HG02588 (cell line): ENCODE results near the gene INSIG2.

Source experiments
- ATAC-seq: cut with Tn5 transposase; IDR thresholded peaks from one replicate; pipeline ENCODE4 v1.9.1; 2021; ENCODE audit warnings: mild to moderate bottlenecking, moderate library complexity; ENCODE audit not compliant: unreplicated experiment

INSIG2 gene

DNA sequence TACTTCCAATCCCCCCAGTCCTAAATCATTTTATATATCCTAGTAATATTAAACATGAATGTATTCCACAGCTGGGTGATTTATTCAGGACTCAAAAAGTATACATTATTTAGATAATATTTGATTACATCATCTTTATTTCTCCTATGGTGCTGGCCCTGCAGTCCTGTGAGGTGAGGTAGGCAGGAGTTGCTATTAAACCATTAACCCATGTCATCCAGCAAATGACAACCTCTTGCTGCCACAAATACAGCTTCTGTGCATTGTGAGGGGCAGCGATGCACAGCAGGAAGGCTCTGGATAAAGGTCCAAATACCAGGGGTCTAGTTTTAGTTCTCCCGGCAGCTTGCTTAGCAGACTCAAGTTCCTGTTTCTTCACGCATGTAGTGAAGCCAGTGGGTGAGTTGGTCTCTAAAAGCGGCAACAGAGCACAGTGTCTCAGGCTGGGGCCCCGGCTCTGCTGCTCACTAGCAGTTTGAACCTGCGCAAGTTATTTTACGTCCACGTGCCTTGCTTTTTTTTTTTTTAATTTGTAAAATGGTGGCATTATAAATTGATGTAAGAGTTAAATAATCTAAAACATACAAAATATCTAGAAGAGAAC is 36.1 kb downstream of the INSIG2 start:
- ATAC-seq: peak; percentile 37

DNA sequence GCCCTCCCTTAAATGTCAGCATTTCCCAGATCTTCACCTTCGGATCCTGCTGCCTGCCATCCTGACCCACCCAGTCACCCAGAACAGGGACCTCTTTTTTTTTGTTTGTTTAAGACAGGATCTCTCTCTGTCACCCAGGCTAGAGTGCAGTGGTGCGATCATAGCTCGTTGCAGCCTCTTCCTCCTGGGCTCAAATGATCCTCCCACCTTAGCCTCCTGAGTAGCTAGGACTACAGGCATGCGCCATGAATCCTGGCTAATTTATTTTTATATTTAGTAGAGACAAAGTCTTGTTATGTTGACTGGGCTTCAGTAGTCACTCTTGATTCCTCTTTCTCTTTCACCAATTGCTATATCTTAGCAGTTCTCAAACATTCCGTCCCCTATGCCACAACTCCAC is 39.0 kb downstream of the INSIG2 start:
- no peak for ATAC-seq

DNA sequence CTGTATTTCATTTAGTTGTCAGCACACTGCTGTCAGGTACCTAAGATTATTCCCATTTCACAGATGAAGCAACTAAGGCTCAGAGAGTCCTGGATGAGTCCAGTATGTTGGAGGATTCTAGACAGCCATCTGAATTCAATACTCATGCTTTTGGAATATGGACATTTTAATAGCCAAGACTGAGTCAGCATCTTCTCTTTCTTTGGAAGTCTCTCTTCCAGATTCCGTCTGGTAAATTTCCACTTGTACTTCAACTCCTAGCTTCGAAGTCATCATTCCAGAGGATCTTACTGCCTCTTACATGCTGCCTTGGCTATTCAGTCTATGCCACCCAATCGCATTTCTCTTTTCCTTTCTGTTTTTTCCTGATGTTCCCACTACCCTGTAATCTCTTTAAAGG is 40.6 kb downstream of the INSIG2 start:
- no peak for ATAC-seq

- ATAC-seq: no peak
Measured at GRCh38 chr2:118130385-118130784, 42.1 kb downstream of the INSIG2 start.

- ATAC-seq: no peak
Measured at GRCh38 chr2:118131771-118132170, 43.5 kb downstream of the INSIG2 start.

- ATAC-seq: no peak
Measured at GRCh38 chr2:118133916-118134315, 45.6 kb downstream of the INSIG2 start.

DNA sequence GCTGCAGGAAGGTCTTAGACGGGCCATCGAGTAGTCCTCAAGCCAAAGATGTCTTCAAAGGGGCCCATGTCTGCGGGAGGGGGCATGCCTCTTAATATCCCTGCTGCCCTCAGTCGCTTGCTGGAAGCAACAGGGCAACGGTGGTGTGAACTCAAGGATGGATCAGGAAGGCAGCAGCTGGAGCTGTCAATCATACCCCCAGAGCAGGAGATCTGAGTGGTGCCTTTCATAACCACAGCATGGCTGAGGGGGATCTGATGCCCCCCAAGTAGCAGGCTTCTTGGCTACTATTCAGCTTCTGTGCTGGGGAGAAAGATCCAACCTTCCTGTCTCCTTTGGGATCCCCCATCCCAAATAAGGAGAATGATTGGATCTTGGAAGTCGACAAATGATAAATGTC is 46.4 kb downstream of the INSIG2 start:
- no peak for ATAC-seq

DNA sequence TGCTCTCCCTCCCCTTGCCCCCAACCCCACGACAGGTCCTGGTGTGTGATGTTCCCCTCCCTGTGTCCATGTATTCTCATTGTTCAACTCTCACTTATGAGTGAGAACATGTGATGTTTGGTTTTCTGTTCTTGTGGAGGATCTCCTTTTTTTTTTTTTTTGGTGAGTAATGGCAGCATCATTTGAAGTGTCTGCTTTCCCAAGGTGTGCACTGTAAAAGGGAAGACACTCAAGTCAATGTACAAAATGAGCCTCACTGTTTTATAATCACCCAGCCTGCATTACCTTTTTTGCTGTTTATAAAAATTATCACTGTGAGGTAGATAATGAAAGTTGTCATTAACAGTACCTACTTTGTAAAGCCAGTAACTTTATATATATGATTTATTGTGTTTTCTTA is 56.9 kb downstream of the INSIG2 start:
- ATAC-seq: no peak

- no peak for ATAC-seq
Measured at GRCh38 chr2:118145806-118146205, 57.5 kb downstream of the INSIG2 start.

DNA sequence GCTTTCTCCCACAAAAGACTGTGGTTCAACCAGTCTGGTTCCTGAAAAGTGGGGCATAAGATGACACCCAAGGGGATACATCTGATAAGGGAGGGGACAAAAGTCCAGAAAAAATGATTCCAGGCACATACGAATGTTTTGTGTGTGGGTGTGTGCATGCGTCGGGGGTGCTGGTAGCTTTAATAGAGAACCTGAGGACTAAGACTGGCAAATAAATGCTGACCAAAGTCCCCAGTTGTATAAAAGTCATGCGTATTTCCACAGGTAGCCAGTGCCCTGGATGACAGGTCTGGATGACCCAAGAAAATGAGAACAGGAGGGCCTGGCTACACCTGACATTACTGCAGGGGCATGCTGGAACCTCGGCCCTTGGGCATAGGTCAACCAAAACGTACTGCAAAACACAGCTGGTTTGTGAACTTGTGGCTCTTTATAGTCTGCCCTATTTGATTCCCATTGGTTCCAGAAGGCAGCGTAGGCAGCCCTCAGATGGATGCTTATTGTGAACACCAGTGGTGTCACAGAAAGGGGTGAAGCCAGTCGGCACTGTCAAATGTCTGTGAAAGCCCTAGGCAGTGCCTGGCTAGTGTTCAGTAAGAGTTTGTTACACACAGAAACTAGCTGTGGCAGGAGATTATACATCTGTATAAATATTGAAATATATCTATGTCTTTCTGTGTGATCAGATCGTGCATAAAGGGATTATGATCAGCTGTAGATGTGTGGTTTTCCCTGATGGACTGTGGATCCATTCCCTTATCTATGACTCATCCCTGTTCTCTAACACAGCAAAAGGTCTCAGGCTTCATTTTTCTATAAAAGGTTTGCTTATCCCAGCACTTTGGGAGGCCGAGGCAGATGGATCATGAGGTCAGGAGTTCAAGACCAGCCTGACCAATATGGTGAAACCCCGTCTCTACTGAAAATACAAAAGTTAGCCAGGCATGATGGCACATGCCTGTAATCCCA is 58.3 kb downstream of the INSIG2 start:
- no peak for ATAC-seq

- ATAC-seq: peak; percentile 82
Measured at GRCh38 chr2:118148133-118148532, 59.9 kb downstream of the INSIG2 start.

DNA sequence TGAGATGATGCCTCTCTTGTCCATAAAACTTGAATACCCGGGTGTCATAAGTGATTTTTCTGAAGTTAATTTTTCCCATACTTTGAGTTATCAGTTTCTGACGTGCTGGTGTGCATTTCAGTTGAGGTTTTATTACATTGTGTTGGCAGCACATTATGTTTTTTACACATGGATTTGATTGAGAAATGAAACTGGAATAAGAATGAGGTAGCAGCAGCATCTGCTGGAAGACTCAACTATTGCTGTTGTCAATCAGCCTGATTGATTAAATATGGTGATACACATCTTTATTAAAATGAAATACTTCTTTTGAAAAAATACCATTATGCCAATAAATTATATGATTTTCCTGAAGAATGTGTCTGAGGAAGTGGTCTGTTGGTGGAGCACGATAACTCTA is 60.5 kb downstream of the INSIG2 start:
- ATAC-seq: no peak

DNA sequence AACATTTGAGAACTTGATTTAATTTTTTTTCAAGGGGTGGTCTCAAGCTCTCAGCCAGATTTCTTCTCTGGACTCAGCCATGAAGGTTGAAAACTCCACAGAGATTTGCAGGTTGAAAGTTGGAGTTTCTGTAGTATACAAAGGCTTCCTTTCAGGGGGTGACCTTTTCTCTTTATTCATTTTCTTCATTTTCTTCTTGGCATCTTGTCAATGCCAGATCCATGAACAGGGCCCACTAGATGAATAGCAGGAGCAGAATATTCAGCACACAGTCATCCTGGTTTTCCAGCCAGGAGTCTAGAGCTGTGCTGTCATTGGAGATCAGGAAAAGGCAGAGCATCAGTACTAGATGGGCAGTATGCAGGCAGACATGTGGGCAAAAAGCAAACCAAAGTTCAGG is 62.0 kb downstream of the INSIG2 start:
- ATAC-seq: no peak

GRCh38 chr2:118151831-118152230 is 63.6 kb downstream of the INSIG2 start:
- no peak for ATAC-seq

DNA sequence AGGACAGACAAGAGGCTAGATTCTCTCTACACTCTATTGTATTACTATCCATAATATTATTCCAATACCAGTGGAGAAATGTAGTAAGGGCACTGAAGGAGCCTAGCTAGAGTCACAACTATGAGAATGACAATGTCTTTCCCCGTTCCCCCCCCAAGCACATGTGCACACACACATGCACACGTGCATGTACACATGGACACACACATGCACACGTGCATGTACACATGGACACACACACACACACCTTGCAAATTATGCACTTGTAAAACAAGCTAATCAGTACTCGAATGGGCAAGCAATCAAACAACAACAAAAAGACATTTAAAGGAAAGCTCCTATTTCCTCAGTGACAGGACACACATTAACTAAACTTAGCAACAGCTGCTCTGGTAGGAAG is 65.2 kb downstream of the INSIG2 start:
- ATAC-seq: no peak

GRCh38 chr2:118154176-118154575 is 65.9 kb downstream of the INSIG2 start:
- no peak for ATAC-seq
